H9 (cell line): ENCODE results near the gene TTC1. TPM values are rescaled to one million over a fixed set of nuclear protein-coding genes. Genes with fewer than 3 reads are reported as not detected.

Experiments used
- DNase-seq: peaks from one replicate; pipeline ENCODE4 v3.0.0-alpha.2; 2017
- H2AFZ ChIP-seq: one replicate; pipeline ENCODE4 v1.6.1; 2013; ENCODE audit warnings: mild to moderate bottlenecking, low read length, control low read depth, moderate library complexity
- H2AK5ac ChIP-seq: 2 replicates; pipeline ENCODE4 v1.6.1; 2013; ENCODE audit warnings: low read length, control low read depth, mixed read lengths; ENCODE audit not compliant: insufficient read length
- H2BK120ac ChIP-seq: one replicate; pipeline ENCODE4 v1.6.1; 2013; ENCODE audit warnings: low read depth, mild to moderate bottlenecking, low read length, control low read depth, inconsistent platforms; ENCODE audit not compliant: poor library complexity, severe bottlenecking
- H2BK12ac ChIP-seq: 2 replicates; pipeline ENCODE4 v1.6.1; 2013; ENCODE audit warnings: low read length, control low read depth, mixed read lengths, low read depth; ENCODE audit not compliant: insufficient read length
- H2BK15ac ChIP-seq: 2 replicates; pipeline ENCODE4 v1.6.1; 2013; ENCODE audit warnings: low read depth, low read length, control low read depth
- H2BK20ac ChIP-seq: one replicate; pipeline ENCODE4 v1.6.1; 2013; ENCODE audit warnings: low read depth, mild to moderate bottlenecking, low read length, control low read depth, inconsistent platforms; ENCODE audit not compliant: poor library complexity, severe bottlenecking
- H2BK5ac ChIP-seq: 2 replicates; pipeline ENCODE4 v1.6.1; 2013; ENCODE audit warnings: low read length, control low read depth, mixed read lengths; ENCODE audit not compliant: insufficient read length
- H3K14ac ChIP-seq: 2 replicates; pipeline ENCODE4 v1.6.1; 2013; ENCODE audit warnings: low read length, control low read depth; ENCODE audit not compliant: insufficient read depth
- H3K18ac ChIP-seq: 2 replicates; pipeline ENCODE4 v1.6.1; 2013; ENCODE audit warnings: low read depth, mild to moderate bottlenecking, mixed read lengths, low read length, control low read depth; ENCODE audit not compliant: insufficient read length
- H3K23ac ChIP-seq: 2 replicates; pipeline ENCODE4 v1.6.1; 2013; ENCODE audit warnings: low read length, control low read depth, mixed read lengths, low read depth; ENCODE audit not compliant: insufficient read length
- H3K23me2 ChIP-seq: 2 replicates; pipeline ENCODE4 v1.6.1; 2013; ENCODE audit warnings: low read depth, mild to moderate bottlenecking, mixed read lengths, low read length, control low read depth; ENCODE audit not compliant: insufficient read length, poor library complexity, severe bottlenecking
- H3K27ac ChIP-seq: 2 replicates; pipeline ENCODE4 v1.5.1; 2013; ENCODE audit warnings: low read length, control low read depth, mixed read lengths, low read depth; ENCODE audit not compliant: insufficient read length
- H3K27me3 ChIP-seq: 2 replicates; pipeline ENCODE4 v1.6.1; 2013; ENCODE audit warnings: low read length, control low read depth, inconsistent platforms; ENCODE audit not compliant: insufficient read depth
- H3K4ac ChIP-seq: 2 replicates; pipeline ENCODE4 v1.6.1; 2013; ENCODE audit warnings: low read depth, mild to moderate bottlenecking, control low read depth, inconsistent platforms, low read length, moderate library complexity
- H3K4me1 ChIP-seq: 2 replicates; pipeline ENCODE4 v1.6.1; 2013; ENCODE audit warnings: low read length, control low read depth, inconsistent platforms; ENCODE audit not compliant: insufficient read depth
- H3K4me2 ChIP-seq: 2 replicates; pipeline ENCODE4 v1.6.1; 2013; ENCODE audit warnings: low read length, control low read depth, mixed read lengths; ENCODE audit not compliant: insufficient read length, insufficient read depth
- H3K56ac ChIP-seq: 2 replicates; pipeline ENCODE4 v1.6.1; 2013; ENCODE audit warnings: low read depth, mild to moderate bottlenecking, mixed read lengths, low read length, control low read depth; ENCODE audit not compliant: insufficient read length
- H3K79me1 ChIP-seq: 2 replicates; pipeline ENCODE4 v1.6.1; 2013; ENCODE audit warnings: low read depth, mild to moderate bottlenecking, moderate library complexity, low read length, control low read depth, inconsistent platforms; ENCODE audit not compliant: insufficient read depth, poor library complexity, severe bottlenecking
- H3K79me2 ChIP-seq: 2 replicates; pipeline ENCODE4 v1.6.1; 2013; ENCODE audit warnings: low read length, control low read depth, inconsistent platforms; ENCODE audit not compliant: insufficient read depth
- H3K9ac ChIP-seq: 2 replicates; pipeline ENCODE4 v1.6.1; 2013; ENCODE audit warnings: low read length, control low read depth, mixed read lengths; ENCODE audit not compliant: insufficient read length; ENCODE audit errors: extremely low read depth
- H3K9me3 ChIP-seq: one replicate; pipeline ENCODE4 v1.6.1; 2013; ENCODE audit warnings: low read depth, low read length, inconsistent platforms; ENCODE audit not compliant: control insufficient read depth
- H3T11ph ChIP-seq: one replicate; pipeline ENCODE4 v1.6.1; 2013; ENCODE audit warnings: mild to moderate bottlenecking, low read length, control low read depth, inconsistent platforms
- H4K20me1 ChIP-seq: one replicate; pipeline ENCODE4 v1.6.1; 2013; ENCODE audit not compliant: control insufficient read depth, insufficient read length, insufficient read depth
- H4K5ac ChIP-seq: 2 replicates; pipeline ENCODE4 v1.6.1; 2013; ENCODE audit warnings: low read depth, mild to moderate bottlenecking, mixed read lengths, low read length, control low read depth; ENCODE audit not compliant: insufficient read length
- H4K8ac ChIP-seq: replicated peaks from 2 replicates; pipeline ENCODE4 v1.6.1; 2013; ENCODE audit warnings: low read length, control low read depth, mixed read lengths, low read depth; ENCODE audit not compliant: insufficient read length
- H4K91ac ChIP-seq: 2 replicates; pipeline ENCODE4 v1.6.1; 2013; ENCODE audit warnings: low read depth, mild to moderate bottlenecking, moderate library complexity, mixed read lengths, low read length, control low read depth; ENCODE audit not compliant: insufficient read length
- H3K27ac Mint-ChIP-seq, 3 experiments: 2 replicates in 2 of 3; 3 replicates in 1 of 3; pipeline ENCODE4 v1.8.0; 2020 to 2021; ENCODE audit warnings: mixed read lengths in 3 of 3, mild to moderate bottlenecking in 1 of 3, moderate library complexity in 1 of 3
- H3K27me3 Mint-ChIP-seq: 2 replicates; pipeline ENCODE4 v1.8.0; 2021; ENCODE audit warnings: low read depth, mild to moderate bottlenecking, moderate library complexity, mixed read lengths
- H3K36me3 Mint-ChIP-seq, 3 experiments: 2 replicates in 2 of 3; 3 replicates in 1 of 3; pipeline ENCODE4 v1.8.0; 2020 to 2021; ENCODE audit warnings: low read depth in 3 of 3, mixed read lengths in 3 of 3; ENCODE audit not compliant: insufficient read depth in 1 of 3
- H3K4me1 Mint-ChIP-seq, 2 experiments: 2 replicates each; pipeline ENCODE4 v1.8.0; 2020; ENCODE audit warnings: mixed read lengths in 2 of 2
- H3K4me3 Mint-ChIP-seq, 2 experiments: 2 replicates in 1 of 2; 3 replicates in 1 of 2; pipeline ENCODE4 v1.8.0; 2020 to 2021; ENCODE audit warnings: mild to moderate bottlenecking in 2 of 2, mixed read lengths in 2 of 2, moderate library complexity in 1 of 2
- H3K9me3 Mint-ChIP-seq, 2 experiments: 2 replicates in 1 of 2; 3 replicates in 1 of 2; pipeline ENCODE4 v1.8.0; 2020; ENCODE audit warnings: mild to moderate bottlenecking in 2 of 2, mixed read lengths in 2 of 2, moderate library complexity in 1 of 2
- CTCF ChIP-seq: fragments of 200-600 bp; sonication (generic); conservative IDR thresholded peaks from 3 replicates; pipeline ENCODE4 v1.8.0; 2021; ENCODE audit warnings: antibody characterized with exemption, mild to moderate bottlenecking
- WGBS: extraction: QIAGEN DNeasy Blood & Tissue Kit; methylation state at CpG from one replicate; pipeline ENCODE4 v1.1.7; 2013; ENCODE audit warnings: missing lambda C conversion rate, low lambda C conversion rate, mixed read lengths; ENCODE audit not compliant: insufficient read length; ENCODE audit errors: extremely low coverage; 5-methylcytosine and 5-hydroxymethylcytosine counted together
- total RNA-seq: library from RNA; stranded (reverse); gene quantifications from 2 replicates; pipeline ENCODE4 v1.2.1, GENCODE V29; 2021

Gene TTC1
- total RNA-seq, 1 experiment from 2014 or later: 62.6 TPM

GRCh38 chr5:160001457-160001856, 7.5 kb upstream of the TTC1 start:
- Histone ChIP-seq H4K8ac (peak overlapping the region; percentile 73), H4K5ac (no peak overlapping the region), H3T11ph (no peak overlapping the region), H4K91ac (no peak overlapping the region), H3K27me3 (no peaks in the 10 kb centered on the region), H3K79me2 (no peaks in the 10 kb centered on the region), H3K4ac (no peak overlapping the region), H3K23me2 (no peaks in the 10 kb centered on the region), H3K27ac (no peak overlapping the region), H2BK12ac (no peak overlapping the region), H2AK5ac (no peak overlapping the region), H3K9ac (no peak overlapping the region), H4K20me1 (no peaks in the 10 kb centered on the region), H3K4me1 (no peaks in the 10 kb centered on the region), H3K4me2 (no peak overlapping the region), H2BK20ac (no peak overlapping the region), H3K23ac (no peak overlapping the region), H2AFZ (no peak overlapping the region), H3K56ac (no peak overlapping the region), H3K9me3 (no peaks in the 10 kb centered on the region), H2BK15ac (no peak overlapping the region), H2BK120ac (no peak overlapping the region), H2BK5ac (no peak overlapping the region), H3K79me1 (no peaks in the 10 kb centered on the region), H3K18ac (no peak overlapping the region), H3K14ac (no peak overlapping the region)
- Mint-ChIP-seq H3K36me3 (no peaks in the 10 kb centered on the region), H3K9me3 (no peaks in the 10 kb centered on the region), H3K27ac (no peak overlapping the region), H3K4me1 (no peaks in the 10 kb centered on the region), H3K27me3 (peaks cover 19% of the 10 kb centered on the region), H3K4me3 (no peak overlapping the region; a peak in 1 of 5 replicates)
- DNase-seq: no peak
- no CpG with 5 or more reads among the region's 3 CpGs for WGBS
- TF ChIP-seq CTCF: no peak
